GM12872 (cell line): ENCODE data around the gene KIAA0513.

ENCODE experiments used
- TF ChIP-seq, protein P1 (sequence below): IDR thresholded peaks from 3 replicates; pipeline ENCODE4 v1.5.1; 2011; ENCODE audit warnings: low read depth, mild to moderate bottlenecking, low read length, moderate library complexity; ENCODE audit not compliant: insufficient read depth

KIAA0513 gene

DNA sequence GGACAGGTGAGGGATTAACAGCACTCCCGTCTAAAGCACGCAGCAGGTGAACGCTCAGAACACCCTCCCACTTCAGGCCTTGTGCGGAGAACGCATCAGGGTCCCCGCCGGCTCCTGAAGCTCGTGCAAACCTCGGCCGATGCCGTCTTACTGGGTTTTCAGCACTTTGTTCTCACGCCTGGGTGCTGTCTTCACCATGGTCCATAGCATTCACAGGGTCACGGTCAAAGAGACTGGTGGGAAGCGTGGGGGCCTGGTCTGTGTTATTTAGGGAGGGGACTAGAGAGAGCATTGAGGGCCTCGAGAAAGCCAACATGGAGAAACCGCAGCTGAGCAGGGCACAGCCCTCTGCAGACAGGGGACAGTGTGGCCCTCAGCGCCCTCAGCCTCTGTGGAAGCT is 58.1 kb downstream of the KIAA0513 start:
- TF ChIP-seq, protein P1, sequence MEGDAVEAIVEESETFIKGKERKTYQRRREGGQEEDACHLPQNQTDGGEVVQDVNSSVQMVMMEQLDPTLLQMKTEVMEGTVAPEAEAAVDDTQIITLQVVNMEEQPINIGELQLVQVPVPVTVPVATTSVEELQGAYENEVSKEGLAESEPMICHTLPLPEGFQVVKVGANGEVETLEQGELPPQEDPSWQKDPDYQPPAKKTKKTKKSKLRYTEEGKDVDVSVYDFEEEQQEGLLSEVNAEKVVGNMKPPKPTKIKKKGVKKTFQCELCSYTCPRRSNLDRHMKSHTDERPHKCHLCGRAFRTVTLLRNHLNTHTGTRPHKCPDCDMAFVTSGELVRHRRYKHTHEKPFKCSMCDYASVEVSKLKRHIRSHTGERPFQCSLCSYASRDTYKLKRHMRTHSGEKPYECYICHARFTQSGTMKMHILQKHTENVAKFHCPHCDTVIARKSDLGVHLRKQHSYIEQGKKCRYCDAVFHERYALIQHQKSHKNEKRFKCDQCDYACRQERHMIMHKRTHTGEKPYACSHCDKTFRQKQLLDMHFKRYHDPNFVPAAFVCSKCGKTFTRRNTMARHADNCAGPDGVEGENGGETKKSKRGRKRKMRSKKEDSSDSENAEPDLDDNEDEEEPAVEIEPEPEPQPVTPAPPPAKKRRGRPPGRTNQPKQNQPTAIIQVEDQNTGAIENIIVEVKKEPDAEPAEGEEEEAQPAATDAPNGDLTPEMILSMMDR: no peak

DNA sequence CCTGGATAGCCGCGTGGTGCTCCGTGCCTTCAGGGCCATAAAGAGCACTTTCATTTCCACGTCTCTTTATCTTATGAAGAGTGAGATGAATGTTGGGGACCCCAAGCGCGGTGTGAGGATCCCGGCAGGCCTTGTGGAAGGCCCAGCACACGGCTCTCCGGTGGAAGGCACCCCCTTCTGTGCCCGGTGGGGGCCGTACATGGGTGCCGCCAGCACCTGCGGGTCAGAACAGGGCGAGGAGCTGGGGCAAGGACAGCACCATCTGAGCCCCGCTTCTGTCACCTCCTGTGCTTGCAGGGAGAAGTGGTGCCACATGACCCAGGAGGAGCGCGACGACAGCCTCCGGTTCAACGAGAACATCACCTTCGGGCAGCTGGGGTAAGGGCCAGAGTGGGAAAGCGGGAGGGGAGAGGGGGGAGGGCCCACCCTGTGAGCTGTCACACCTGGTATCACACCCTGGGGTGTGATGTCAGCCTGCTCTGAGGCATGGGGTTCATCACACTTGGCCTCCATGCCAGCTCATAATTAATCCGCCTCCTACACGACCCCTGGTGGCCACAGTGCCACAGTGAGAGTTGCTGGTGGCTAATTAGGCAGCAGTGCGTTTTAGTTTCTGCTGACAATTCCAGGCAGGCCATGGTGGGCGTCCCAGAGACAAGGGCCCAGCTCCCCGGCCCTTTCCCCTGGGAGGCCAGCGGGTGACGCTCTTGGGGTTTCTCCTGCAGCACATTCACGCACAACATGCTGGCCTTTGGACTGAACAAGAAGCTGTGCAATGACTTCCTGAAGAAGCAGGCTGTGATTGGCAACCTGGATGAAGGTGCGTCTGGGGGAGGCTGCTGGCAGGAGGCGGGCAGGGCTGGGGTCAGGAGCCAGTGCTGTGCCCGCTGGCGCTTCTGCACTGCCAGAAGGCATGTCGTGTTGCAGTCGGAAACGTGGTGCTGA is 59.0 kb downstream of the KIAA0513 start:
- TF ChIP-seq, protein P1: peak; percentile 74

DNA sequence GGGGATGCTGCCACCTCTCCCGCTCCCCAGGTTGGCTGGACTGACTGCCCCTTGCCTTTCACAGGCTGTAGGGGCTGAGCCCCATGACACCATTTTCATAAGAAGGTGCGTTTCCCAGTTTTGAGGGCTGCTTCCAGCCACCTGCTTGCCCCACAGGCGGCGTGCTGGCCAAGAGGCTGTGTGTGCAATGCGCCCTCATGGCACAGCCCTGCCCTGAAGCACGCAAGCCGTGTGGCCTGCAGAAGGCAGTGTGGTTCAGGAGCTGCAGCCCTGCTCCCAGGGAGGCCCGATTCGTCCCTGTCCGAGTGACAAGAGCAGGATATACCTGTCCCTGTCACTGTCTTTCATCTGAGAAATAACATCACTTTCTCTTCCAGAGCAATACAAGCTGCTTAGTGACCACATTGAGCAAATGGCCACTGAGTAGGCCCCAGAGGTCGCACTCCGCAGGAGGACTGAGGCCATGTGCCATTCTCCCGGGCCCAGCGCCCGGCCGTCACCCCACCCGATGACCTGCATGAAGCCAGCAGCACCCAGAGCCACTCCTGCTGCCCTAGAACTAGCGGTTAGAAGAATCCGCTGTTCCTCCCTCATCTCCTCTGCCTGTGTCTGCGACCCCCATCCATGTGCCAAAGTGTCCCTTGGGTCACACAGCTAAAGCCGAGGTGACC is 60.4 kb downstream of the KIAA0513 start:
- TF ChIP-seq, protein P1: no peak

DNA sequence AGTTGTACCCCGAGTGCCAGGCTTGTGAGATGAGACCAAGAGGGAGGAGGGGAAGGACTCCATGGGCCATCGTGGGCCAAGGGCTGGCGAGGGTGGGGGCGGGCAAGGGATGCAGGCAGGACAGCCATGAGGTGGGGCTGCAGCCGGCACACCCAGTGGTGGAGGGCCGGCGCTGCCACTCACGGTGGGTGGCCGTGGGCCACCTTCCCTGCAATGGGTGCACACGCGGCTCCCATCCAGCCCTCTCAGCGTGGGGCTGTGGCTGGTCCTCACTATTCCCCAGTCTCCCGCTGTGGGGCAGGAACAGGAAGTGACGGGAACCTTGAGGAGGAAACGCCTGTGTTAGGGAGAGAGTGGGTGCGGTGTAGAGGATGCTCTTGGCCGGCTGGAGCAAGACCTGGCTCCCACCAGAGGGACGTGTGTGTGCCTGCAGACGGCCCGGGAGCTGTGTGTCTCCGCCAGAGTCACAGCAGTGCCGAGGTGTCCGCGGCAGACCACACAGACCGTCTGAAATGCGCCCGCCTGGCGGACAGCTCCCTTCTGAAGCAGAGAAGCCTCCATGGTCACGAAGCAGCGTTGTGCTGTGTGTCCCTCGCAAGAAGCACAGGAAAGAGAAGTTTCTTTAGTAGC is 61.1 kb downstream of the KIAA0513 start:
- TF ChIP-seq, protein P1: no peak

DNA sequence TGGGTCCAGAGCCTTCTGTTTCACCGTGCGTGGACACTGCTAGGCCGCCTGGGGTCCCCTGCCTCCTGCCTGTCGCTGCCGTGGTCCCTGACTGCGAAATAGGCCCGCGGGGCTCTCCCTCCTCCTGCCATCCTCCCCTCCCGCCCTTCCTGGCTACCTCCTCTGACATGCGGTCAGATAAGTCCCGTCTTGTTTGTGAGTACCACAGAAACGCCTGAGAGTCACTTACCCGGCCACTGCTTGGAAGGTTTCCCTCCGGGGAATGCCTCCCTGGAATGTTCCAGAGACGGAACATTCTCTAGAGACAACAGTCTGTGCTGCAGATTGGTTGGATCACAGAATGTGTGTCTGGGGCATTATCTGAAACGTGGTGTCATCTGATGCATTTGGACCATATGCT is 61.9 kb downstream of the KIAA0513 start:
- TF ChIP-seq, protein P1: no peak

DNA sequence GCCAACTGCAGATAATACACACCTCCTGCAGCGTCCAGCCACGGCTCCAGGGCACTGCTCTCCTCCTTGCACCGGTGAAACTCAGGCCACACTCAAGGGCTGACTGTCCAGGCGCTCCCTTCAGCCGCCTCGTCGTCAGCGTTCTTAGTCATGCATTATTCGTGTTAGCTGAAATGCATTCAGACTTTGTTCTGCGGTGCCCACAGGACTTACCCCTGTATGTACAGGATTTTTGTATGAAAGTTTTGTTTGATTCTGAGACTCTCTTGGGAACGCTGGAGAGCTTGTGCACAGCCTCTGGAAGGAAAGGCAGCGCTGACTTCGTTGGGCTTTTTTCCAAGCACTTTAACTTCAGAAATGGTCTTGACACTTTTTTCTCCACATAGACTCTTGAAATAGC is 62.6 kb downstream of the KIAA0513 start:
- TF ChIP-seq, protein P1: no peak

DNA sequence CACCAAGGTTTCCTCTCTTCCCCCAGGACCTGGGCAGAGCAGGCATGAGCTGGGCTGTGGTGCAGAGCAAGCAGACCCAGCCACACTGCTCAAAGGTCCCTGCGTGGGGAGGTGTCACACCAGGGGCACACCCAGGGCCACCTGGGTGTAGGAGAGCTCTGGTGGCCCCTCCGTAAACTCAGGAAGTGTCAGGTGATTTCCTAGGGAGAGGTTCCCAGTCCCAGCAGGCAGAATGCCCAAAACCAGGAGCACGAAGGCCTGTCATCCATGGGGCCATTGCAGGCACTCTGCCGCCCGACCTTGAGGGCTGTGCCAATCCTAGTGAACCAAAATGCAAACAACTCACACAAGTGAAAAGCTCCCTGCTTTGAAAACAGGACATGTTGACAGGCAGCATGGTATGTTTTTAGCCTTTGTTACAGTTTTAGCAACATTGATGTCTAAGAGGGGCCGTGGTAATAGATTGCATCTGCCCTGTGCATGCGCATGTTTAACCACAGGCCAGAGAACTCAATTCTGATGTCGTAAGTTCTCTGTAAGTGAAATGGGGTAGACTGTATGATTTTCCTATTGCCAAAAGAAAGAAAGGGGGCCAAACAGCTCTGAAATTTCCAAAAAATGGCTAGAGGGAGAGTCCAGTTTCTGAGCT is 63.4 kb downstream of the KIAA0513 start:
- TF ChIP-seq, protein P1: no peak
